ENCODE data around the gene IP6K2.

DNA sequence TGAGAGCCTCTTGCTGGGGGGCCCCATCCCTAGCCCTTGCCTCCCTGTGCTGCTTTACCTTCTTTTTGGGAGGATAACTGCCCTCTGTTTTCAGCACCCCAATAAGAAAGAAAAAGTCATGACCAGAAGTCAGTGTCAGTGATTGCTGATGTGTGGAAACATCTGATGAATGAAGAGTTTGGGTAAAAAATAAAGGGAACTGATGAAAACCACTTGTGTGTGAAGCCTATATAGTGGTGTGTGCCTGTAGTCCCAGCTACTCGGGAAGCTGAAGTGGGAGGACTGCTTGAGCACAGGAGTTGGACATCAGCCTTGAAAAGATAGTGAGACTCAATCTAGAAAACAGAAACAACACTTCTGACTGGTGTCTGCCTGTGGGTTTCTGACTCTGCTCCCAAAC is 44.5 kb downstream of the IP6K2 start:
- TF ChIP-seq, protein P1, sequence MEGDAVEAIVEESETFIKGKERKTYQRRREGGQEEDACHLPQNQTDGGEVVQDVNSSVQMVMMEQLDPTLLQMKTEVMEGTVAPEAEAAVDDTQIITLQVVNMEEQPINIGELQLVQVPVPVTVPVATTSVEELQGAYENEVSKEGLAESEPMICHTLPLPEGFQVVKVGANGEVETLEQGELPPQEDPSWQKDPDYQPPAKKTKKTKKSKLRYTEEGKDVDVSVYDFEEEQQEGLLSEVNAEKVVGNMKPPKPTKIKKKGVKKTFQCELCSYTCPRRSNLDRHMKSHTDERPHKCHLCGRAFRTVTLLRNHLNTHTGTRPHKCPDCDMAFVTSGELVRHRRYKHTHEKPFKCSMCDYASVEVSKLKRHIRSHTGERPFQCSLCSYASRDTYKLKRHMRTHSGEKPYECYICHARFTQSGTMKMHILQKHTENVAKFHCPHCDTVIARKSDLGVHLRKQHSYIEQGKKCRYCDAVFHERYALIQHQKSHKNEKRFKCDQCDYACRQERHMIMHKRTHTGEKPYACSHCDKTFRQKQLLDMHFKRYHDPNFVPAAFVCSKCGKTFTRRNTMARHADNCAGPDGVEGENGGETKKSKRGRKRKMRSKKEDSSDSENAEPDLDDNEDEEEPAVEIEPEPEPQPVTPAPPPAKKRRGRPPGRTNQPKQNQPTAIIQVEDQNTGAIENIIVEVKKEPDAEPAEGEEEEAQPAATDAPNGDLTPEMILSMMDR (IDR thresholded peaks at IDR 0.05; ENCODE audit: control extremely low read depth in 1 of 3, insufficient read depth in 1 of 3, low read depth in 1 of 3, low read length in 3 of 3): no peak
- TF ChIP-seq TBP (IDR thresholded peaks at IDR 0.05; ENCODE audit: low read depth, low read length) (no peak), CHD1 (IDR thresholded peaks at IDR 0.05; ENCODE audit: low read depth, low read length) (no peak), JUN (IDR thresholded peaks at IDR 0.05; ENCODE audit: low read depth, low read length) (no peak), RAD21 (IDR thresholded peaks at IDR 0.05 in 1 of 2, conservative IDR thresholded peaks at IDR 0.05 in 1 of 2; ENCODE audit: low read depth in 2 of 2, low read length in 2 of 2) (no peak), TEAD4 (IDR thresholded peaks at IDR 0.05; ENCODE audit: low read depth, low read length) (no peak)
- TF ChIP-seq, protein P2, sequence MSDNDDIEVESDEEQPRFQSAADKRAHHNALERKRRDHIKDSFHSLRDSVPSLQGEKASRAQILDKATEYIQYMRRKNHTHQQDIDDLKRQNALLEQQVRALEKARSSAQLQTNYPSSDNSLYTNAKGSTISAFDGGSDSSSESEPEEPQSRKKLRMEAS (IDR thresholded peaks at IDR 0.05): no peak
